ENCODE data around the gene ANKS6. TPM values are rescaled to one million over a fixed set of nuclear protein-coding genes. Genes with fewer than 3 reads are reported as not detected.

The ANKS6 gene
- total and polyA plus RNA-seq, 7 donors = 2.5 to 6.2 (median 4.7) TPM

DNA sequence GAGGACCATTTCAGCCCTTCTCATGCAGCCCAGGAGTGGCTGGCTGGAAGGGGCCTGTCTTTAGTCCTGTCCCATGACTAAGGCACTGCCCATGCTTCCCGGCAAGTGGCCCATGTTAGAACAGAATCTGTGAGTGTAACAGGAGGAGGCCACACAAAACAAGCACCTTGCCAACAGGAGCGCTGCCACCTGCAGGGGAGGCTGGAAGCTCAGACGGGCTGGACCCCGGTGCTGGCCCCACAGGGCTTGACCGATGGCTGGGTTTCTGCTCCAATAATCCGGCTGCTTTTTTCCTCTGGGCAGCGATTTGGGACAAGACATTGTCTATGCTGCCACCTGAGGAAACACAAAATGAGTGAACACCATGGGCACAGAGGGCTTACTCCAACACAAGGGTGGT lies 28.4 kb downstream of the ANKS6 start:
- peaks cover 10 to 75% of the 10 kb centered on the region in 2 donors for H3K36me3 ChIP-seq (ENCODE audit: insufficient read depth in 1 of 2, low read depth in 1 of 2)
- ATAC-seq = no peak
- no peaks in the 10 kb centered on the region for H3K27me3 ChIP-seq (ENCODE audit: insufficient read depth in 3 of 3, low read length in 2 of 3)
- H3K4me3 ChIP-seq = no peak overlapping the region
- H3K27ac ChIP-seq = no peak overlapping the region
- TF ChIP-seq, protein P1, sequence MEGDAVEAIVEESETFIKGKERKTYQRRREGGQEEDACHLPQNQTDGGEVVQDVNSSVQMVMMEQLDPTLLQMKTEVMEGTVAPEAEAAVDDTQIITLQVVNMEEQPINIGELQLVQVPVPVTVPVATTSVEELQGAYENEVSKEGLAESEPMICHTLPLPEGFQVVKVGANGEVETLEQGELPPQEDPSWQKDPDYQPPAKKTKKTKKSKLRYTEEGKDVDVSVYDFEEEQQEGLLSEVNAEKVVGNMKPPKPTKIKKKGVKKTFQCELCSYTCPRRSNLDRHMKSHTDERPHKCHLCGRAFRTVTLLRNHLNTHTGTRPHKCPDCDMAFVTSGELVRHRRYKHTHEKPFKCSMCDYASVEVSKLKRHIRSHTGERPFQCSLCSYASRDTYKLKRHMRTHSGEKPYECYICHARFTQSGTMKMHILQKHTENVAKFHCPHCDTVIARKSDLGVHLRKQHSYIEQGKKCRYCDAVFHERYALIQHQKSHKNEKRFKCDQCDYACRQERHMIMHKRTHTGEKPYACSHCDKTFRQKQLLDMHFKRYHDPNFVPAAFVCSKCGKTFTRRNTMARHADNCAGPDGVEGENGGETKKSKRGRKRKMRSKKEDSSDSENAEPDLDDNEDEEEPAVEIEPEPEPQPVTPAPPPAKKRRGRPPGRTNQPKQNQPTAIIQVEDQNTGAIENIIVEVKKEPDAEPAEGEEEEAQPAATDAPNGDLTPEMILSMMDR (IDR thresholded peaks at IDR 0.05) = no peak
- 92 to 99% (median 96%) methylated on average over 7 of the region's 7 CpGs for WGBS, 3 donors
- H3K9me3 ChIP-seq = peaks cover 4% of the 10 kb centered on the region
- no peak for DNase-seq
- intact Hi-C loops (cut with DNase I) = no loop called here
- H3K4me1 ChIP-seq = no peaks in the 10 kb centered on the region

DNA sequence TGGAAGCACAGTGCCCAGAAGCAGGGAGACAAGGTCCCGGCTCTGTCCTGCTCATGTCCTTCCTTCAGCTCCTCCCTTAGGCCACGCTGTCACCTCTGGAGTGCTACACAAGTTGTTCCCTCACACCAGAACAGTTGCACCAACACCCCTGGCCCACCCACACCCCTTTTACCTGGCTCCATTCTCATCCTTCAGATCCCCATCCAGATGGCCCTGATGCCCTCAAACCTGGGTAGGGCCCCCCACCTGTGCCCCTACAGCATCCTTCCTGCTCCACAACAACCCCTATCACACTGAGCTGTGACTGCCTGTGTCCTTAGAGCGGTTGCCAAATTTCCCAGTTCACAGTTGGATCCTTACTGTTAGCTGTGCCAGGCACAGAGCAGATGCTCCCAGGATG lies 29.2 kb downstream of the ANKS6 start:
- 95 to 98% (median 96%) methylated on average over 3 of the region's 3 CpGs for WGBS, 3 donors
- DNase-seq = no peak
- intact Hi-C loops (cut with DNase I) = no loop called here
- Histone ChIP-seq H3K27ac (no peak overlapping the region), H3K9me3 (peaks cover 4% of the 10 kb centered on the region), H3K4me3 (no peak overlapping the region), H3K36me3 (ENCODE audit: insufficient read depth in 1 of 2, low read depth in 1 of 2) (peaks cover 10 to 70% of the 10 kb centered on the region in 2 donors), H3K27me3 (ENCODE audit: insufficient read depth in 3 of 3, low read length in 2 of 3) (no peaks in the 10 kb centered on the region), H3K4me1 (no peaks in the 10 kb centered on the region)
- TF ChIP-seq, protein P1 (IDR thresholded peaks at IDR 0.05) = no peak
- ATAC-seq = no peak

DNA sequence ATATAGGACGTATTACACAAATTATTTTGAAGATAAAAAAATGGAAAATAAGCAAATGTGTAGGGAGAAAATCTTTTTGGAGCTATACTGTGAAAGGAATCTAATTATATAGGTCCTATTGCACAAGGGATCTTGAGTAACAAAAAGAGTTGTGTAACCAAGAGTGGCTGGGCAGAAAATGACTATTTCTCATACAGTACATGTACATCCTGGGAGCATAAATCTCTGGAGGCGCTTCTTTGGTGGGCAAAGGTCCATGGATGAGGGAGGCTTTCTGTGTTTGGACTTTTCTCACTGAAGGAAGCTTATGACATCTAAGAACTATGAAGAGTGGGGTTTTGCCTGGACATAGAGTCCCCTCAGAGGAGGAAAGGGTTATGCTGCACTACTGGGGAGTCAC lies 29.8 kb downstream of the ANKS6 start:
- no peaks in the 10 kb centered on the region for H3K27me3 ChIP-seq (ENCODE audit: insufficient read depth in 3 of 3, low read length in 2 of 3)
- peaks cover 4% of the 10 kb centered on the region for H3K9me3 ChIP-seq
- no peaks in the 10 kb centered on the region for H3K4me1 ChIP-seq
- 96 to 99% (median 96%) methylated on average over 2 of the region's 2 CpGs for WGBS, 3 donors
- TF ChIP-seq, protein P1 (IDR thresholded peaks at IDR 0.05) = no peak
- no peak overlapping the region for H3K27ac ChIP-seq
- peaks cover 5 to 70% of the 10 kb centered on the region in 2 donors for H3K36me3 ChIP-seq (ENCODE audit: insufficient read depth in 1 of 2, low read depth in 1 of 2)
- intact Hi-C loops (cut with DNase I) = no loop called here
- ATAC-seq (no peak), DNase-seq (no peak)
- no peak overlapping the region for H3K4me3 ChIP-seq

DNA sequence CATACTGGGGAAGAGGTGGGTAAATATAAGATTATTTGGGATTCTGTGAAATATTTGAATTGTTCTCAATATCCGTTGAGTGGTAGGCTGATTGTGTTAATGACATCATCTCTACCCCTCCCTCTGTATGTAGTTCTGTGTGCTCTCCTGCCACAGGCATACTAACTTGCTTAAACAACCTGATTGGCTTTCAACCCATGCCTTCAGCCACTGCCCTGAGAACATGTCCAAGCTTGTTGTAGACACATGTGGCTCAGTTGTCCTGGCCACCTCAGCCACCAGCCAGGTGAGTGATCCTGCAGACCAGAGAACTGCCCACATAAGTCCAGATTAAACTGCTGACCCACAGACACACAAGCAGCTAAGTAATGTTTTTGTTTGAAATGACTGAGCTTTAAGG lies 31.1 kb downstream of the ANKS6 start:
- Histone ChIP-seq H3K9me3 (peaks cover 4% of the 10 kb centered on the region), H3K27me3 (ENCODE audit: insufficient read depth in 3 of 3, low read length in 2 of 3) (no peaks in the 10 kb centered on the region), H3K4me3 (no peak overlapping the region), H3K4me1 (no peaks in the 10 kb centered on the region), H3K36me3 (ENCODE audit: insufficient read depth in 1 of 2, low read depth in 1 of 2) (peaks cover 4 to 58% of the 10 kb centered on the region in 2 donors), H3K27ac (no peak overlapping the region)
- intact Hi-C loops (cut with DNase I) = no loop called here
- 64 to 84% (median 82%) methylated on average over 1 of the region's 1 CpG for WGBS, 3 donors
- DNase-seq (no peak), ATAC-seq (no peak)
- TF ChIP-seq, protein P1 (IDR thresholded peaks at IDR 0.05) = no peak

DNA sequence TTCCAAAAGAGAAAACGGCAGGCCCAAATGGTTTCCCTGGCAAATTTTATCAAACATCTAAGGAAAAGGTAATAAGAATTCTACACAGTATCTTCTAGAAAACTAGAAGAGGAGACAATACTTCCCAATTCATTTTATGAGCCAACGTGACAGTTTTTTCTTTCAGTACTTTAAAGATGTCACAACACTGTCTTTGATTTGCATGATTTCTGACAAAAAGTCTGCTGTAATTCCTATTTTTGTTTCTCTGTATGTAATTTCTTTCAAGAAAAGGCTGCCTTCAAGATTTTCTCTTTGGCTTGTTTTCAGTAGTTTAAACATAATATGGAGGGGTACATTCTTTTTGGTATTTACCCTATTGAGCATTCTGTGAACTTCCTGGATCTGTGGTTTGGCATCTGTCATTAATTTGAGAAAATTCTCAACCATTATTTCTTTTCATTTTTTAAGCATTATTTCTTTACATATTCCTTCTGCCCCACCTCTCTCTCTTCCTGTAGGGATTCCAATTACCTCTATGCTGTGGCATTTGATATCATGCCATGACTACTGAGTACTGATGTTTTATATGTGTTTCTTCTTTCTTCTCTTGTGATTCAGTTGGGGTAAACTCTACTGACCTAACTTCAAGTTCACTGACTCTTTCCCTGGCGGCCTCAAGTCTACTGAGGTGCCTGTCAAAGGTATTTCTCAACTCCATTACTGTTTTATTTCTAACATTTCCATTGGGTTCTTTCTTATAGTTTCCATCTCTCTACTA lies 32.2 kb downstream of the ANKS6 start:
- peaks cover 2 to 48% of the 10 kb centered on the region in 2 donors for H3K36me3 ChIP-seq (ENCODE audit: insufficient read depth in 1 of 2, low read depth in 1 of 2)
- 97 to 98% (median 98%) methylated on average over 3 of the region's 3 CpGs for WGBS, 3 donors
- intact Hi-C loops (cut with DNase I) = no loop called here

More for the DNA sequence above, 32.2 kb downstream of the ANKS6 start:
- DNase-seq (no peak), ATAC-seq (no peak)
- Histone ChIP-seq H3K9me3 (peaks cover 4% of the 10 kb centered on the region), H3K4me1 (no peaks in the 10 kb centered on the region), H3K4me3 (no peak overlapping the region), H3K27ac (no peak overlapping the region), H3K27me3 (ENCODE audit: insufficient read depth in 3 of 3, low read length in 2 of 3) (no peaks in the 10 kb centered on the region)
- TF ChIP-seq, protein P1 (IDR thresholded peaks at IDR 0.05) = no peak
